Chondrocyte (in vitro differentiated cells): Measurements from ENCODE around the gene ZNF669. TPM values are rescaled to one million over a fixed set of nuclear protein-coding genes. Genes with fewer than 3 reads are reported as not detected.

ENCODE experiments used
- DNase-seq: peaks from one replicate; pipeline ENCODE4 v3.0.0; 2021; ENCODE audit warnings: mixed read lengths, low spot score
- H3K27ac Mint-ChIP-seq: one replicate; pipeline ENCODE4 v1.8.0; 2021; ENCODE audit warnings: mild to moderate bottlenecking, moderate library complexity, mixed read lengths; ENCODE audit not compliant: unreplicated experiment
- H3K27me3 Mint-ChIP-seq: 2 replicates; pipeline ENCODE4 v1.8.0; 2021; ENCODE audit warnings: low read depth, mixed read lengths
- H3K36me3 Mint-ChIP-seq: 2 replicates; pipeline ENCODE4 v1.8.0; 2021; ENCODE audit warnings: low read depth, mixed read lengths
- H3K4me1 Mint-ChIP-seq: 2 replicates; pipeline ENCODE4 v1.8.0; 2021; ENCODE audit warnings: low read depth, mild to moderate bottlenecking, mixed read lengths
- H3K4me3 Mint-ChIP-seq: one replicate; pipeline ENCODE4 v1.8.0; 2021; ENCODE audit warnings: mild to moderate bottlenecking, moderate library complexity, mixed read lengths; ENCODE audit not compliant: unreplicated experiment
- H3K9me3 Mint-ChIP-seq: 2 replicates; pipeline ENCODE4 v1.8.0; 2021; ENCODE audit warnings: low read depth, mixed read lengths
- total RNA-seq: library from RNA; stranded (reverse); gene quantifications from 3 replicates; pipeline ENCODE4 v1.2.1, GENCODE V29; 2021
- TF ChIP-seq, protein P1 (sequence below): fragments of 200-600 bp; sonication (generic); IDR thresholded peaks from 2 replicates; pipeline ENCODE4 v1.5.0; 2021; ENCODE audit warnings: antibody characterized with exemption, mild to moderate bottlenecking, moderate library complexity

The ZNF669 gene
- total RNA-seq, 1 donor from 2014 or later, result 8.3 TPM

GRCh38 chr1:247113094-247113497 is 8.9 kb upstream of the ZNF669 start:
- Mint-ChIP-seq H3K4me1 (peaks cover 9% of the 10 kb centered on the region), H3K27me3 (no peaks in the 10 kb centered on the region), H3K9me3 (no peaks in the 10 kb centered on the region), H3K27ac (no peak overlapping the region), H3K4me3 (no peak overlapping the region), H3K36me3 (peaks cover 2% of the 10 kb centered on the region)
- TF ChIP-seq, protein P1, sequence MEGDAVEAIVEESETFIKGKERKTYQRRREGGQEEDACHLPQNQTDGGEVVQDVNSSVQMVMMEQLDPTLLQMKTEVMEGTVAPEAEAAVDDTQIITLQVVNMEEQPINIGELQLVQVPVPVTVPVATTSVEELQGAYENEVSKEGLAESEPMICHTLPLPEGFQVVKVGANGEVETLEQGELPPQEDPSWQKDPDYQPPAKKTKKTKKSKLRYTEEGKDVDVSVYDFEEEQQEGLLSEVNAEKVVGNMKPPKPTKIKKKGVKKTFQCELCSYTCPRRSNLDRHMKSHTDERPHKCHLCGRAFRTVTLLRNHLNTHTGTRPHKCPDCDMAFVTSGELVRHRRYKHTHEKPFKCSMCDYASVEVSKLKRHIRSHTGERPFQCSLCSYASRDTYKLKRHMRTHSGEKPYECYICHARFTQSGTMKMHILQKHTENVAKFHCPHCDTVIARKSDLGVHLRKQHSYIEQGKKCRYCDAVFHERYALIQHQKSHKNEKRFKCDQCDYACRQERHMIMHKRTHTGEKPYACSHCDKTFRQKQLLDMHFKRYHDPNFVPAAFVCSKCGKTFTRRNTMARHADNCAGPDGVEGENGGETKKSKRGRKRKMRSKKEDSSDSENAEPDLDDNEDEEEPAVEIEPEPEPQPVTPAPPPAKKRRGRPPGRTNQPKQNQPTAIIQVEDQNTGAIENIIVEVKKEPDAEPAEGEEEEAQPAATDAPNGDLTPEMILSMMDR, result no peak
- no peak for DNase-seq

- H3K4me3 Mint-ChIP-seq, result peak overlapping the region; percentile 51
- no peak overlapping the region for H3K27ac Mint-ChIP-seq
- no peak for DNase-seq
- no peaks in the 10 kb centered on the region for H3K27me3 Mint-ChIP-seq
- peaks cover 9% of the 10 kb centered on the region for H3K4me1 Mint-ChIP-seq
- TF ChIP-seq, protein P1, result no peak
- H3K9me3 Mint-ChIP-seq, result no peaks in the 10 kb centered on the region
- peaks cover 2% of the 10 kb centered on the region for H3K36me3 Mint-ChIP-seq
Measured at GRCh38 chr1:247112479-247112781, 8.3 kb upstream of the ZNF669 start.

- Mint-ChIP-seq H3K4me3 (peak overlapping the region; percentile 77), H3K27ac (peak overlapping the region; percentile 70), H3K4me1 (peaks cover 9% of the 10 kb centered on the region), H3K27me3 (no peaks in the 10 kb centered on the region), H3K9me3 (no peaks in the 10 kb centered on the region), H3K36me3 (peaks cover 2% of the 10 kb centered on the region)
- TF ChIP-seq, protein P1, result no peak
- DNase-seq, result no peak
Measured at GRCh38 chr1:247111700-247112478, 7.7 kb upstream of the ZNF669 start.

DNA sequence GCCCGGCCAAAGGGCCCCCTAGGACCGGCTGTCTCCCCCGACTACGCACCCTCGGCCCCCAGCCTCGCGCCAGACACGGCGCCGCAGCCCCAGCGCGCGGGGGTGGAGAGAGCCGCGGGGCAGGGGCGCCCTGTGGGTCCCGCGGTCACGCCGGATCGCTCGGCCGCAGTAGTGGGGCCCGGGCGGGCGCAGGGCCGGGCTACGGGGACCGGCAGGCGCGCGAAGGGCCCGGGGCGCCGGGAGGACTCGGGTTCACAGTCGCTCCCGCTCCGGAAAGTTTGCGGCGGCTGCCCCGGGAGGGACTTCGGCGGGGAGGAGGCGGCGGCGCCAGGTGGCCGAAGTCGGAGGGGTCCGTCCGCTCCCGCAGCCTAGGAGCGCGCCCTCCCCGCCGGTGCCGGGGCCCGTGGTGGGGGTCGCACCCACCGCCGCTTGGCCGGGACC is 7.1 kb upstream of the ZNF669 start:
- Mint-ChIP-seq H3K9me3 (no peaks in the 10 kb centered on the region), H3K27ac (no peak overlapping the region), H3K4me3 (peak overlapping the region; percentile 82), H3K4me1 (peaks cover 9% of the 10 kb centered on the region), H3K36me3 (peaks cover 2% of the 10 kb centered on the region), H3K27me3 (no peaks in the 10 kb centered on the region)
- TF ChIP-seq, protein P1, result peak; percentile 17
- DNase-seq, result no peak

GRCh38 chr1:247110627-247111258 is 6.6 kb upstream of the ZNF669 start:
- Mint-ChIP-seq H3K36me3 (peaks cover 2% of the 10 kb centered on the region), H3K27me3 (no peaks in the 10 kb centered on the region), H3K4me3 (peak overlapping the region; percentile 82), H3K4me1 (peaks cover 9% of the 10 kb centered on the region), H3K9me3 (no peaks in the 10 kb centered on the region), H3K27ac (peak overlapping the region; percentile 61)
- TF ChIP-seq, protein P1, result no peak
- no peak for DNase-seq
